Measurements from ENCODE around the gene ARL6IP6. TPM values are rescaled to one million over a fixed set of nuclear protein-coding genes. Genes with fewer than 3 reads are reported as not detected.

Gene ARL6IP6
- total RNA-seq, 1 experiment from 2014 or later, result 43.6 TPM

- Histone ChIP-seq H3K4me1 (ENCODE audit: insufficient read depth, low read length, poor library complexity, severe bottlenecking) (no peaks in the 10 kb centered on the region), H3K27me3 (replicated peaks; ENCODE audit: insufficient read depth, low read depth, low read length, poor library complexity) (no peaks in the 10 kb centered on the region), H3K4me3 (ENCODE audit: low read depth, low read length, poor library complexity, severe bottlenecking) (no peak overlapping the region), H3K9me3 (ENCODE audit: low read depth, low read length, poor library complexity, severe bottlenecking) (no peaks in the 10 kb centered on the region), H3K27ac (ENCODE audit: low read depth, low read length, poor library complexity, severe bottlenecking) (no peak overlapping the region), H3K36me3 (ENCODE audit: insufficient read depth, low read length, poor library complexity, severe bottlenecking) (no peaks in the 10 kb centered on the region)
- CTCF ChIA-PET, result no interaction called here
- BruUV-seq (replicated peaks), result no TSS peak
- POLR2A ChIA-PET (ENCODE audit: low non-redundant PET), result no interaction called here
- DNase-seq (ENCODE audit: low spot score), result no peak
- intact Hi-C loops (cut with micrococcal nuclease; ENCODE audit: unreplicated experiment), result no loop called here
- TF ChIP-seq EZH2 (IDR thresholded peaks at IDR 0.05; ENCODE audit: borderline replicate concordance, low read depth, low read length, poor library complexity, severe bottlenecking) (no peak), CTCF (conservative IDR thresholded peaks at IDR 0.05; ENCODE audit: low read depth, low read length) (no peak)
Measured at GRCh38 chr2:152804687-152805408, 86.4 kb downstream of the ARL6IP6 start.

GRCh38 chr2:152811916-152812315 is 93.5 kb downstream of the ARL6IP6 start:
- no peaks in the 10 kb centered on the region for H3K4me1 ChIP-seq (ENCODE audit: insufficient read depth, low read length, poor library complexity, severe bottlenecking)
- H3K4me3 ChIP-seq (ENCODE audit: low read depth, low read length, poor library complexity, severe bottlenecking), result no peak overlapping the region
- H3K9me3 ChIP-seq (ENCODE audit: low read depth, low read length, poor library complexity, severe bottlenecking), result peaks cover 7% of the 10 kb centered on the region
- POLR2A ChIA-PET (ENCODE audit: low non-redundant PET), result no interaction called here
- H3K27ac ChIP-seq (ENCODE audit: low read depth, low read length, poor library complexity, severe bottlenecking), result no peak overlapping the region
- H3K27me3 ChIP-seq (replicated peaks; ENCODE audit: insufficient read depth, low read depth, low read length, poor library complexity), result peaks cover 8% of the 10 kb centered on the region
- DNase-seq (ENCODE audit: low spot score), result no peak
- TF ChIP-seq CTCF (conservative IDR thresholded peaks at IDR 0.05; ENCODE audit: low read depth, low read length) (no peak), EZH2 (IDR thresholded peaks at IDR 0.05; ENCODE audit: borderline replicate concordance, low read depth, low read length, poor library complexity, severe bottlenecking) (no peak)
- intact Hi-C loops (cut with micrococcal nuclease; ENCODE audit: unreplicated experiment), result no loop called here
- CTCF ChIA-PET, result no interaction called here
- no peaks in the 10 kb centered on the region for H3K36me3 ChIP-seq (ENCODE audit: insufficient read depth, low read length, poor library complexity, severe bottlenecking)
- no TSS peak for BruUV-seq (replicated peaks)

Other genes with a start within 250 kb of the ARL6IP6 start
- 160 and 166 TPM in 2 replicates for gene PRPF40A, start 1.2 kb upstream of the ARL6IP6 start, total RNA-seq (2021)